HG03135 (cell line): Measurements from ENCODE around the gene RANBP1.

Experiments
- ATAC-seq: cut with Tn5 transposase; IDR thresholded peaks from one replicate; pipeline ENCODE4 v1.9.1; 2021; ENCODE audit warnings: mild to moderate bottlenecking, moderate library complexity; ENCODE audit not compliant: unreplicated experiment

RANBP1 gene

GRCh38 chr22:20135806-20136602 lies 20.1 kb downstream of the RANBP1 start:
- ATAC-seq: no peak

GRCh38 chr22:20136603-20136873 lies 20.6 kb downstream of the RANBP1 start:
- ATAC-seq: no peak

GRCh38 chr22:20137113-20137512 lies 21.2 kb downstream of the RANBP1 start:
- no peak for ATAC-seq

DNA sequence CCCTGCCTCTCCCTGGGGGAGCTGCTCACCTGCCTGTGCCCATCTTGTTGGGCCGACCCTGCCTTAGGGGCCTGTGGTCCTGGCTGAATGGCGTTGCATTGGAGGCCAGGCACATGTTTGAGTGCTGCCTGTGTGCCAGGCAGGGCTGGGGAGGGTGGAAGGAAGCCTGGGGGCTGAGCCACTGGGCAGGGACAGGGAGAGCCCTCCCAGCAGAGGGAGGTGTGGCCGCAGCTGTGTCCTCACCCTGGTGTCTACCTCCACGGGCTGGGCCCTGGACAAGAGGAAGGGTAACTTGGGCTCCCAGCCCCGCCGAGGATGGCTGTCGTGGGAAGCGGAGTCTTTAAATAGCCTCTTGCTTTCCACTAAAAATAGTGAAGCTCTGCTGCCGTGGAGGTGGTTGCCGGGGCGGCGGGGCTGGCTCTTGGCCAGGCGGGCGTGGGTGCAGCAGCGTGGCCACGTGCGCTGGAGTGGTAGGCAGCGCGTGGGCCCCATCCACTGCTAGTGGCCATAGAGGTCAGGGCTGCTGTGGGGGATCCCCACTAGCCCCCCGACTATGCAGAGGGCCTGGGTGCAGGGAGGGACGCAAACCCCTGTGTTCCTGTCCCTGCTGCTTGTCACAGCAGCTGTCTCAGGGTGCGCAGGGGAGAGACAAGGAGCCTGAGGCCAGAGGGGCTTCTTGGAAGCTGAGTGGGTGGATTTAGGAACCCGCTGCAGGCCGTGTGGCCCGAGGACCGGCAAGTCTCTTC lies 21.9 kb downstream of the RANBP1 start:
- ATAC-seq: no peak

GRCh38 chr22:20138417-20138738 lies 22.5 kb downstream of the RANBP1 start:
- no peak for ATAC-seq

- no peak for ATAC-seq
Observed at GRCh38 chr22:20138868-20139267, 23.0 kb downstream of the RANBP1 start.

- ATAC-seq: no peak
Observed at GRCh38 chr22:20139391-20140106, 23.6 kb downstream of the RANBP1 start.

DNA sequence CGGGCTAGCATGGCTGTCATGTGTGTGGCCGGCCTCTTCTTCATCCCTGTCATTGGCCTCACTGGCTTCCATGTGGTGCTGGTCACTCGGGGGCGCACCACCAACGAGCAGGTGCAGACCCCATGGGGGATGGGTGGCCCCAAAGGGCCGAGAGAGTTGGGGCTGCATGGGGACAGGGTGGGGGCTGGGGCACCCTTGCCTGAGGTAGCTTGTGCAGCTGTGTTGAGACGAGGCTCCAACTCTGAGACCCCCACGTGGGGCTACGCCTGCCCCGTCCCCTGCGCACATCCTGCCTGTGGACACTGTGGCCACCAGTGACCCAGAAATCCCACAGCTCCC lies 24.2 kb downstream of the RANBP1 start:
- ATAC-seq: no peak

GRCh38 chr22:20140521-20140964 lies 24.6 kb downstream of the RANBP1 start:
- no peak for ATAC-seq

GRCh38 chr22:20141186-20142077 lies 25.5 kb downstream of the RANBP1 start:
- ATAC-seq: no peak

DNA sequence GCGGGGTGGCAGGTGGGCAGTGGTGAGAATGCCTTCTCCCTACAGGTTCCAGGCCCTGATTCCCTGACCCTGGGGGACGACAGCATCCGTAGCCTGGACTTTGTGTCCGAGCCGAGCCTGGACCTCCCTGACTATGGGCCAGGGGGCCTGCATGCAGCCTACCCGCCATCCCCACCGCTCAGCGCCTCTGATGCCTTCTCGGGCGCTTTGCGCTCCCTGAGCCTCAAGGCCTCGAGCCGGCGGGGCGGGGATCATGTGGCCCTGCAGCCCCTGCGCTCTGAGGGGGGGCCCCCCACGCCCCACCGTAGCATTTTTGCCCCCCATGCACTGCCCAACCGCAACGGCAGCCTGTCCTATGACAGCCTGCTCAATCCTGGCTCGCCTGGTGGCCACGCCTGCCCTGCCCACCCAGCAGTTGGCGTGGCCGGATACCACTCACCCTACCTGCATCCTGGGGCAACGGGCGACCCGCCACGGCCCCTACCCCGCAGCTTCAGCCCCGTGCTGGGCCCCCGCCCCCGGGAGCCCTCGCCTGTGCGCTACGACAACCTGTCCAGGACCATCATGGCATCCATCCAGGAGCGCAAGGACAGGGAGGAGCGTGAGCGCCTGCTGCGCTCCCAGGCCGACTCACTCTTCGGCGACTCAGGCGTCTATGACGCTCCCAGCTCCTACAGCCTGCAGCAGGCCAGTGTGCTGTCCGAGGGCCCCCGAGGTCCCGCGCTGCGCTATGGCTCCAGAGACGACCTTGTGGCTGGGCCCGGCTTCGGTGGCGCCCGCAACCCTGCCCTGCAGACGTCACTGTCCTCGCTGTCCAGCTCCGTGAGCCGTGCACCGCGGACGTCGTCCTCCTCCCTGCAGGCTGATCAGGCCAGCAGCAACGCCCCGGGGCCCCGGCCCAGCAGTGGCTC lies 27.1 kb downstream of the RANBP1 start:
- ATAC-seq: no peak

DNA sequence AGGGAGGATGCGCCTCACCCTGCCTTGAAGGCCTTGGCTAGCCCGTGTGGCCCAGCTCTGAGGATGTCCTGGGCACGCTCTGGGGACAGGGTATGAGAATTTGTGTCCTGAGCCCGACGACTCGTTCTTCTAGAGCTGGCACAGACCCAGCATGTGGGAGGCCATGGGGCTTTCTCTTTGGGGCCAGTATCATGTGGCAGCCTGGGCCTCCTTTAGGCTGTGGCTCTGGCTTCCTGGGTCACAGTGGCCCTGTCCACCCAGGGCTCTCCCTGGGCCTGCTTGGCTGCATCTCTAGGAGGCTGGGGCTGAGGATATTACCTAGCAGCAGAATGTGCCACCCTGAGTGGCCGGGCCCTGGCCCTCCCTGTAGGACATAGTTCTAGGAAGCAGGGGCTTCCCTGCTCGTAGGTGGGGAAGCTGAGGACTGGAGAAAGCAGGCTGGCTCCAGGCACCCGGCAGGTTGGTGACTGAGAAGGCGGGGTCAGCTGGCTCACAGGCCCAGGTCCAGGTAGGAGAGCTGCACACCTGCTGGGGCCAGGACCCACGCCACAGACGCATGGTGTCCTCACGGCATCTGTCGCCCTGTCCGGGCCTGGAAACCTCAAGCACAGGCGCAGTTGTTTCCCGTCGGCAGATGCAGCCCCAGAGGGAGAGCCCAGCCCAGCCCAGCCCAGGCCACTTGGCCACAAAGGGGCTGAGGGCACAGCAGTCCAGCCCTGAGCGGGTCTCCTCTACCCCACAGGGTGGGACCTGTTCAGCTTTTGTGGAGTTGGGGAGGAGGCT lies 28.2 kb downstream of the RANBP1 start:
- ATAC-seq: no peak

GRCh38 chr22:20145206-20145831 lies 29.4 kb downstream of the RANBP1 start:
- no peak for ATAC-seq

DNA sequence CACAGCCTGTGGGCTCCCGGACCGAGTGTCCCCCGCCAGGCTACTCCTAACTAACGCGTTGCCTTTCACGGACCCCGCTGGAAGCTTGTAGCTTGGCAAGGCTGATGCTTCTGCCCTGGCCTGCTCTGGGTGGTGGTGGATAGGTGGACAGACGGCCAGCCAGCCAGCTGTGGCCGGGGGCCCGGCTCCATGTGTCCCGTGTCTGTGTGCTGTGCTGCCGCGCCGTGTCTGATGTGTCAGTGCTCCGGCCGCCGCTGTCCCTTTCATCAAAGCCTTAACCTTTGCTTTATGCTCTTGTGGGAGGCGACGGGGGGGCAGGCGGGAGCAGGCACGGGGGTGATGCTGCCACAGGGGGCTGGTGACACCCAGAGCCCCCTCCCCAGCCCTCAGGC lies 29.9 kb downstream of the RANBP1 start:
- ATAC-seq: no peak

DNA sequence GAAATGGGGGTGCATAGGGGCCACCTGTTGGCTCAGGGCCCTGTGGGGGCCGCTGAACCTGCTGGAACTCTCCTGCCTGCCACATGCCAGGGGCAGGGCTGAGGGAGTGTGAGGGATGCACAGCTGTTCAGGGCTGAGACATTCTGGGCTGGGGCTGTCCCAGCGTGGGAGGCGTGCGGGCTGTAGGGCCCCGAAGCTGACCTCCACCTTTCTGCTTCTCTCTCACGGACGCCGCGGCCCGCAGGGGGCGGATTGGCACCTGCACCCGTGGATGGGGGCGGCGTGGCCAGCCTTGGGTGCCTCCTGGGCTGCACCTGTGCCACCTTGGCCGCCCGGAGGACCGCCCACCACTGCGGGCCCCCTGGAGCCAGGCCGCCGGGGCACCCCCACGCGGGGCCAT lies 30.9 kb downstream of the RANBP1 start:
- no peak for ATAC-seq

GRCh38 chr22:20147237-20147988 lies 31.5 kb downstream of the RANBP1 start:
- no peak for ATAC-seq

DNA sequence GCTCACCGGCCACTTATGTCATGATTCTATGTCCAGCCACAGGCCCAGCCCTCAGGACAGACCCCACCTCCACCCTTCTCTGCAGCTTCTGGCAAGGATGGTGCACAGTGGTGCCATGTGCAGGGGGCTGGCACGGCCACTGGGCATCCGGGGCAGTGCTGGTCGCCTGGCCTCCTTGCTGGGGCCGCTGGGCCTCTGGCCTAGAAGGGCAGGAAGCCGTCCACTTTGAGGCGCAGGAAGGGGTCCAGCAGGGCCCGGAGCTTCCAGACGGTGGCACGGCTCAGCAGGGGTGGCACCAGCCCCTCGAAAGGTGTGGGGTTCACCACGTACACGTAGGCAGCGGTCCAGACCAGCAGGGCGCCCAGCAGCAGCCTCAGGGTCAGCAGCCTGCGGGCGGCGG lies 32.5 kb downstream of the RANBP1 start:
- no peak for ATAC-seq
